Heart left ventricle (tissue), 13 donors: ENCODE data around the gene RAI2.
A peak's percentile ranks its signal among the peaks of the same experiment; 100 is the strongest.

Experiments
- POLR2A ChIP-seq, 2 donors: fragments of 450-650 bp; IDR thresholded peaks; one replicate each; pipeline ENCODE4 v1.6.1; 2017; ENCODE audit warnings: antibody characterized with exemption in 2 of 2, mild to moderate bottlenecking in 2 of 2, moderate library complexity in 2 of 2
- TF ChIP-seq, protein P1 (sequence below), 12 donors: fragments of 200-600 bp; sonication (generic) in 4 of 12; IDR thresholded peaks; one replicate each; pipeline versions ENCODE4 v1.5.0 to v1.8.0; 2018 to 2022; ENCODE audit warnings: antibody characterized with exemption in 12 of 12, mild to moderate bottlenecking in 5 of 12
- donor health status: ischemic (EF 13 %, LVEDD 7.1; RV severe dilation, severe dysfunction).
- donor health status: DM: no; HTN: yes; CAD: no.
- donor health status: DM: no; HTN: no; CAD: no.
- donor health status: ischemic (EF 25% LVEDD 6.9; RV normal size, moderate dysfunction).
- donor health status: ischemic (EF 25% LVEDD 5.7; RV mildly dilated, moderate dysfunction).
- donor health status: ischemic (EF 35%, LVEDD 5.7; RV mildly dilated, moderate dysfunction).
- donor health status: nonischemic (EF 11% LVEDD 7.7; RV severe dilation, severe dysfunction).
- donor health status: DM: yes; HTN: yes; CAD: no.
- donor health status: PGD.
- donor health status: ischemic (EF 29% LVEDD 5.4; RV normal size, mild dysfunction).
- donor health status: nonischemic (EF 23%, LVEDD 6.1; RV moderate dilation, normal function).

DNA sequence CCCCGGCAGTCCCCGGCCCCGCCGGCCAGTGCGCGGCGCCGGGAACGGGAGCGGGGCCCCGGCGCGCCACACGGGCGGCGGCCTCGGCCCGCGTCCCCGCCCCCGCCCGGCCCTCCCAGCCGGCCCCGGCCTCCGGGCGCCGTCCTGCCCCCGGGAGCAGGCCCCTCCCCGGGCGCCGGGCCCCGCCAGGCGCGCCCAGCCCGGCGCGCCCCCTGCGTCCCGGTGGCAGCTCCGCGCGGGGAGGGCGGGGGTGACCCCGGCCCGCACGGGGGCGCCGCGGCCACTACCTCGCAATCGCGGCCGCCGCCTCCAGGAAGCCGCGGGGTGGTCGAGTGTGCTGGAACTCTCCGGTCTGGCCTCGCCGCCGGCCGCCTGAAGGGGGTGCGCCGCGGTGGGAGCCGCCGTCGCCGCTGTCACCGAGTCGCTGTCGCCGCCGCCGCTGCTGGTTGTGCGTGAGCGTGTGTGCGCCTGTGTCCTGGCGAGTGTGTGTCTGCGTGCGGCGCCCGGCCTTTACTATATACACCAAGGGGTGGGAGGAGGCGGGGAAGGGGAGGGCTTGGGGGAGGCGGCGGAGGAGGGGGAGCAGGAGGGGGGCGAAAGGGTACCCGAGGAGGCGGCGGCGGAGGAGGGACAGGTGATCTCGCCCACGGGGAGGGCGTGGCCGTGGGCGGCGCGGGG is at the start of gene RAI2:
- TF ChIP-seq, protein P1, sequence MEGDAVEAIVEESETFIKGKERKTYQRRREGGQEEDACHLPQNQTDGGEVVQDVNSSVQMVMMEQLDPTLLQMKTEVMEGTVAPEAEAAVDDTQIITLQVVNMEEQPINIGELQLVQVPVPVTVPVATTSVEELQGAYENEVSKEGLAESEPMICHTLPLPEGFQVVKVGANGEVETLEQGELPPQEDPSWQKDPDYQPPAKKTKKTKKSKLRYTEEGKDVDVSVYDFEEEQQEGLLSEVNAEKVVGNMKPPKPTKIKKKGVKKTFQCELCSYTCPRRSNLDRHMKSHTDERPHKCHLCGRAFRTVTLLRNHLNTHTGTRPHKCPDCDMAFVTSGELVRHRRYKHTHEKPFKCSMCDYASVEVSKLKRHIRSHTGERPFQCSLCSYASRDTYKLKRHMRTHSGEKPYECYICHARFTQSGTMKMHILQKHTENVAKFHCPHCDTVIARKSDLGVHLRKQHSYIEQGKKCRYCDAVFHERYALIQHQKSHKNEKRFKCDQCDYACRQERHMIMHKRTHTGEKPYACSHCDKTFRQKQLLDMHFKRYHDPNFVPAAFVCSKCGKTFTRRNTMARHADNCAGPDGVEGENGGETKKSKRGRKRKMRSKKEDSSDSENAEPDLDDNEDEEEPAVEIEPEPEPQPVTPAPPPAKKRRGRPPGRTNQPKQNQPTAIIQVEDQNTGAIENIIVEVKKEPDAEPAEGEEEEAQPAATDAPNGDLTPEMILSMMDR (IDR thresholded peaks at IDR 0.05), result peak in 4 of 12 donors; percentile 12 to 25 (median 18)
- peak in 1 of 2 donors; percentile 44 for TF ChIP-seq POLR2A (IDR thresholded peaks at IDR 0.05)
